ENCODE data around the gene DLGAP1.
"Not testable (repeated sequence)": the region's sequence is repeated elsewhere in the genome, so short reads cannot be mapped to it uniquely, and the experiment has no call there.

Gene DLGAP1

DNA sequence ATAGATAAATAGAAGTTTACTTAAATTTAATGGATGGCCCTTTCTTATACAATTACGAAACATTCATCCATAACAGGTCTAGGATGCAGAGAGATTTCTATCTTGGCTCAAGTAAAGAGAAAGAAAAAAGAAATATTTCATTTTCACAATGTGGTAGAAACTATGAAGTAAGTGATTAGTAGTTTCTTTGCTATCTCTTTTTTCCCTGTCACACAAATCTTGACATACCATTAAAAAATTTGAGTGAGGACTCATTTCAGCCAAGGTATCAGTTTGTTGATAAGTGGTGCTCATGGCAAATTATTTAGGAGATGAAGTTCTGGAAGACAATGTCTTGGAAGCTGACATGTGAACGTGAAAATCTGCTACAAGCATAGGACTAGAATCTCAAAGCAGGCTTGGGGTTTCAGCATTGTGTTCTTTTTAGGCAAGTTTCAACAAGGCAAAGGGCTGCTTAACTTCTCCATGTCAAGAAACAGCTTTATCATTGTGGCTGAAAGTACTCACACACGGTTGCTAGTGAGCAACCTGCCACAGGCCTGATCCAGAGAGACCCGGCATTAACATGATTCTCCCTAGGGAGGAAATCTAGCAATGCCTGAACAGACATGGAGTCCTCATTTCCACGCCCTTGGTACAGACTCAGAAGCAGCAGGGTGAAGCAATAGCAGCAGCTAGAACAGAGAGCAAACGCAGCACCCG lies 414.6 kb downstream of the DLGAP1 start:
- Histone ChIP-seq H3K4me3 (ENCODE audit: severe bottlenecking) (no peak overlapping the region), H3K27me3 (ENCODE audit: insufficient read depth, poor library complexity, severe bottlenecking) (no peaks in the 10 kb centered on the region), H3K9me3 (ENCODE audit: severe bottlenecking) (no peaks in the 10 kb centered on the region), H3K36me3 (ENCODE audit: low read depth) (no peaks in the 10 kb centered on the region), H3K27ac (ENCODE audit: poor library complexity, severe bottlenecking) (no peak overlapping the region), H3K4me1 (ENCODE audit: insufficient read depth, poor library complexity, severe bottlenecking) (no peaks in the 10 kb centered on the region)
- ATAC-seq (ENCODE audit: low read depth): no peak
- TF ChIP-seq, protein P1, sequence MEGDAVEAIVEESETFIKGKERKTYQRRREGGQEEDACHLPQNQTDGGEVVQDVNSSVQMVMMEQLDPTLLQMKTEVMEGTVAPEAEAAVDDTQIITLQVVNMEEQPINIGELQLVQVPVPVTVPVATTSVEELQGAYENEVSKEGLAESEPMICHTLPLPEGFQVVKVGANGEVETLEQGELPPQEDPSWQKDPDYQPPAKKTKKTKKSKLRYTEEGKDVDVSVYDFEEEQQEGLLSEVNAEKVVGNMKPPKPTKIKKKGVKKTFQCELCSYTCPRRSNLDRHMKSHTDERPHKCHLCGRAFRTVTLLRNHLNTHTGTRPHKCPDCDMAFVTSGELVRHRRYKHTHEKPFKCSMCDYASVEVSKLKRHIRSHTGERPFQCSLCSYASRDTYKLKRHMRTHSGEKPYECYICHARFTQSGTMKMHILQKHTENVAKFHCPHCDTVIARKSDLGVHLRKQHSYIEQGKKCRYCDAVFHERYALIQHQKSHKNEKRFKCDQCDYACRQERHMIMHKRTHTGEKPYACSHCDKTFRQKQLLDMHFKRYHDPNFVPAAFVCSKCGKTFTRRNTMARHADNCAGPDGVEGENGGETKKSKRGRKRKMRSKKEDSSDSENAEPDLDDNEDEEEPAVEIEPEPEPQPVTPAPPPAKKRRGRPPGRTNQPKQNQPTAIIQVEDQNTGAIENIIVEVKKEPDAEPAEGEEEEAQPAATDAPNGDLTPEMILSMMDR (IDR thresholded peaks at IDR 0.05; ENCODE audit: poor library complexity, severe bottlenecking): no peak
- DNase-seq (ENCODE audit: low spot score): no peak

DNA sequence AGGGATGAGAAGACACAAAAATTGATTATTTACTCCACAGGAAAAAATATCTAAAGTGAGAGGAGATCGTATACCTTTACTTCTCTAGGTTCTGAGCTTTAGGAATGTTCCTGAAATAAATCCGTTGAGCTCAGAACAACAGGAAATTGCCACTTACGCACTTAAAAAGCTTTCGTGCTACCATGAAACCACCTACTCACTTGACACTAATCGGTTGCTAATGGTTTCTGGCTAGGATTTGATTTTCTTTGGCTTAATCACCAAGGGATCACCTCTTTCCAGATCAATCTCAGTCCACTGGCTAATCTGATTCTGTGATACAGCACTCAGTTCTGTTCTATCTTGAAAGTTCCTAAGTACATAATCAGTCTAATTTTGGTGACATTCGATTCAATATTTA lies 419.6 kb downstream of the DLGAP1 start:
- no peak overlapping the region for H3K27ac ChIP-seq (ENCODE audit: poor library complexity, severe bottlenecking)
- no peak for ATAC-seq (ENCODE audit: low read depth)
- no peaks in the 10 kb centered on the region for H3K9me3 ChIP-seq (ENCODE audit: severe bottlenecking)
- H3K4me1 ChIP-seq (ENCODE audit: insufficient read depth, poor library complexity, severe bottlenecking): no peaks in the 10 kb centered on the region
- H3K4me3 ChIP-seq (ENCODE audit: severe bottlenecking): no peak overlapping the region
- H3K36me3 ChIP-seq (ENCODE audit: low read depth): no peaks in the 10 kb centered on the region
- no peak for DNase-seq (ENCODE audit: low spot score)
- H3K27me3 ChIP-seq (ENCODE audit: insufficient read depth, poor library complexity, severe bottlenecking): no peaks in the 10 kb centered on the region
- TF ChIP-seq, protein P1 (IDR thresholded peaks at IDR 0.05; ENCODE audit: poor library complexity, severe bottlenecking): no peak

DNA sequence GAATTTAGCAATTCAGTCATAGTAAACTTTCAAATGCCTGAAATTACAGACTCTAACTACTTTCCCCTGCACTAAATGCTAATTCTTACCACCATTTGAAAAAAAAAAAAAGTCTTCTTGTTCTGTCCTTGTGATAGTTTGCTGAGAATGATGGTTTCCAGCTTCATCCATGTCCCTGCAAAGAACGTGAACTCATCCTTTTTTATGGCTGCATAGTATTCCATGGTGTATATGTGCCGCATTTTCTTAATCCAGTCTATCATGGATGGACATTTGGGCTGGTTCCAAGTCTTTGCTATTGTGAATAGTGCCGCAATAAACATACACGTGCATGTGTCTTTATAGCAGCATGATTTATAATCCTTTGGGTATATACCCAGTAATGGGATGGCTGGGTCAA lies 420.3 kb downstream of the DLGAP1 start:
- not testable (repeated sequence) for H3K36me3 ChIP-seq (ENCODE audit: low read depth); H3K4me1 ChIP-seq (ENCODE audit: insufficient read depth, poor library complexity, severe bottlenecking); H3K27me3 ChIP-seq (ENCODE audit: insufficient read depth, poor library complexity, severe bottlenecking); ATAC-seq (ENCODE audit: low read depth); H3K4me3 ChIP-seq (ENCODE audit: severe bottlenecking); H3K9me3 ChIP-seq (ENCODE audit: severe bottlenecking); H3K27ac ChIP-seq (ENCODE audit: poor library complexity, severe bottlenecking); DNase-seq (ENCODE audit: low spot score)

DNA sequence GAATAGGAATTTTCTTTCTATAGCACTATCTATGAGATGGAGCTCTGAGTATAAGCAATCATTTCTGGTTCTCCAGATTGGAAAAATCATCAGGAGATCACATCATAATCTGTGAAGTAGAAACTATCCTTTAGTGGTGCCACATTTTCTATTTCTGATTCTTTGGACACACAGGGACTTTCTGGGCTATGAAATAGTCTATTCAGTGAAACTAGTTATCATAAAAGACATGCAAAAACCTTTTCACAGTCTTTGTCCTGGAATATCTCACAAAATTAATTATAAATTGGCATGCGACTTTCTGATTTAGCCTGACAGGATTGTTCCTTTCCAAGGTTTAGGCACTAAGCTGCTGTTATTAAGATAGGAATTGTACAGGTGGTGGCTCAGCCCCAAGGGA lies 428.6 kb downstream of the DLGAP1 start:
- TF ChIP-seq, protein P1 (IDR thresholded peaks at IDR 0.05; ENCODE audit: poor library complexity, severe bottlenecking): no peak
- Histone ChIP-seq H3K36me3 (ENCODE audit: low read depth) (no peaks in the 10 kb centered on the region), H3K27ac (ENCODE audit: poor library complexity, severe bottlenecking) (no peak overlapping the region), H3K9me3 (ENCODE audit: severe bottlenecking) (no peaks in the 10 kb centered on the region), H3K27me3 (ENCODE audit: insufficient read depth, poor library complexity, severe bottlenecking) (no peaks in the 10 kb centered on the region), H3K4me1 (ENCODE audit: insufficient read depth, poor library complexity, severe bottlenecking) (no peaks in the 10 kb centered on the region), H3K4me3 (ENCODE audit: severe bottlenecking) (no peak overlapping the region)
- ATAC-seq (ENCODE audit: low read depth): no peak
- DNase-seq (ENCODE audit: low spot score): no peak

DNA sequence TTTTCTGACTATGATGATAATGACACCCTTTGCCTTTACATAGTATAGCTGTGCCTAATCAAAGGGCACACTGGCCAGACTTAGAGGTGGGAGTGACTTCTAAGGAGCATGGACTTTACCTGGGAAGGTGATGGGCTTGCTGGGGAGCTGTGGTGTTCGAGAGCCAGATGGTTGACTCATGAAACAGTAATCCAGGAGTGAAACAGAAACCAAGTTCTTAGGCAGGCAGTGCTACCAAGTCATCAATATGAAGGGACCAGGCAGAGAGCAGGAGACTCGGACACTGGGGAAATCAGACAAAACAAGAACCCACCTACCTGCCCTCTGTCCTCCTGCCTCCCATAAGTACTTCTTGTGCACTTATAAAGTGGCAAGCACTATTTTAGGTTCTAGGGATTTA lies 430.4 kb downstream of the DLGAP1 start:
- Histone ChIP-seq H3K4me1 (ENCODE audit: insufficient read depth, poor library complexity, severe bottlenecking) (no peaks in the 10 kb centered on the region), H3K9me3 (ENCODE audit: severe bottlenecking) (no peaks in the 10 kb centered on the region), H3K27me3 (ENCODE audit: insufficient read depth, poor library complexity, severe bottlenecking) (no peaks in the 10 kb centered on the region), H3K27ac (ENCODE audit: poor library complexity, severe bottlenecking) (no peak overlapping the region), H3K36me3 (ENCODE audit: low read depth) (no peaks in the 10 kb centered on the region), H3K4me3 (ENCODE audit: severe bottlenecking) (no peak overlapping the region)
- TF ChIP-seq, protein P1 (IDR thresholded peaks at IDR 0.05; ENCODE audit: poor library complexity, severe bottlenecking): no peak
- ATAC-seq (ENCODE audit: low read depth) (no peak), DNase-seq (ENCODE audit: low spot score) (no peak)

DNA sequence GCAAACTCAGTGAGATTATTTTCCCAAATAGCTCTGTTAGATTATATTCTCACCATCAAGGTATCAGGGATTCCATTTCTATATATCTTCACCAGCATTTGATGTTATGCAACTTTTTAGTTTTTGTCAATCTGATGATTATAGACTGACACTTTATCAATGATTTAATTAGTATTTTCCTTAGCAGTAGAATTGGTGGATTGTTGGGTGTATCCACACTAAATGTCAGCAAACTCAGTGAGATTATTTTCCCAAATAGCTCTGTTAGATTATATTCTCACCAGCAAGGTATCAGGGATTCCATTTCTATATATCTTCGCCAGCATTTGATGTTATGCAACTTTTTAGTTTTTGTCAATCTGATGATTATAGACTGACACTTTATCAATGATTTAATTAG lies 432.4 kb downstream of the DLGAP1 start:
- ATAC-seq (ENCODE audit: low read depth); H3K4me3 ChIP-seq (ENCODE audit: severe bottlenecking); DNase-seq (ENCODE audit: low spot score); H3K27me3 ChIP-seq (ENCODE audit: insufficient read depth, poor library complexity, severe bottlenecking); H3K27ac ChIP-seq (ENCODE audit: poor library complexity, severe bottlenecking); H3K4me1 ChIP-seq (ENCODE audit: insufficient read depth, poor library complexity, severe bottlenecking); H3K36me3 ChIP-seq (ENCODE audit: low read depth); H3K9me3 ChIP-seq (ENCODE audit: severe bottlenecking): not testable (repeated sequence)

All from RWPE2 (cell line).